ENCODE data around the gene PALLD.
"Not testable (repeated sequence)": the region's sequence is repeated elsewhere in the genome, so short reads cannot be mapped to it uniquely, and the experiment has no call there.

The PALLD gene

GRCh38 chr4:168952821-168953246 is 456.0 kb downstream of the PALLD start:
- DNase-seq; intact Hi-C loops (cut with DNase I): not testable (repeated sequence)

GRCh38 chr4:168955674-168956073 is 458.8 kb downstream of the PALLD start:
- no peak for DNase-seq
- intact Hi-C loops (cut with DNase I) = no loop called here

DNA sequence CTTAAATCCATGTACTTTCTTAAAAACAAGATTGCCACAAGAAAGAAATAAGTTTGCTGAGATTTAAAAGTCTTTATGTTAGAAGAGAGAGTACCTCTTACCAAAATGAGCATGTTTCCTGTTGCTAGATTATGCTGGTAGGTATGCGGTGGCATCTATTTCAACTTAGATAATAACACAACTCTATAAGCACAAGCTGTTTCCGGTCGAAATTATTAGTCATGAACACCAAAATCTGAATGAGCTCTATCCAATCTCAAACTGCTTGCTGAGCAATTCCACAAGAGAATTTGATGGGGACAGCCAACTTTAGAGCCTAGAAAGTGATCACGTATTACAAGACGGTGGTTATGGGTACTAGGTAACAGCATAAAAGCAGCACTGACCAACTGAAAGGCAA is 463.9 kb downstream of the PALLD start:
- no peak for DNase-seq
- intact Hi-C loops (cut with DNase I) = no loop called here

GRCh38 chr4:168972596-168972995 is 475.7 kb downstream of the PALLD start:
- no peak for DNase-seq

More at GRCh38 chr4:168972596-168972995, 475.7 kb downstream of the PALLD start:
- intact Hi-C loops (cut with DNase I) = no loop called here

Data from posterior cingulate gyrus (tissue), 11 donors.